WTC11 (cell line): ENCODE measurements around the gene TMEM82. TPM values are rescaled to one million over a fixed set of nuclear protein-coding genes. Genes with fewer than 3 reads are reported as not detected.

Source experiments
- ATAC-seq: fragments of 200-7000 bp; cut with Tn5 transposase; 2 replicates; pipeline ENCODE4 v1.10.0; 2021; ENCODE audit warnings: mild to moderate bottlenecking, moderate library complexity
- CTCF ChIA-PET: fragments of 300-600 bp; sonication (Branson Sonifier 250); formaldehyde crosslinking; loops from one replicate; lab custom pipeline; 2021; ENCODE audit warnings: antibody characterized with exemption; lab: Charles Lee
- POLR2A ChIA-PET: fragments of 350-600 bp; sonication (Branson Sonifier 250); formaldehyde crosslinking; loops from one replicate; lab custom pipeline; 2021; ENCODE audit warnings: antibody characterized with exemption; lab: Charles Lee
- DNase-seq: peaks from one replicate; pipeline ENCODE4 v3.0.0; 2021; ENCODE audit warnings: low spot score
- H3K27ac Mint-ChIP-seq: 2 replicates; pipeline ENCODE4 v1.8.0; 2021; ENCODE audit warnings: mixed read lengths
- H3K27me3 Mint-ChIP-seq: 2 replicates; pipeline ENCODE4 v1.8.0; 2021; ENCODE audit warnings: low read depth, mild to moderate bottlenecking, moderate library complexity, mixed read lengths
- H3K36me3 Mint-ChIP-seq: 2 replicates; pipeline ENCODE4 v1.8.0; 2021; ENCODE audit warnings: mixed read lengths
- H3K4me1 Mint-ChIP-seq: 2 replicates; pipeline ENCODE4 v1.8.0; 2022; ENCODE audit warnings: mixed read lengths
- H3K4me3 Mint-ChIP-seq: 2 replicates; pipeline ENCODE4 v1.8.0; 2021; ENCODE audit warnings: mild to moderate bottlenecking, moderate library complexity, mixed read lengths
- H3K9me3 Mint-ChIP-seq: 2 replicates; pipeline ENCODE4 v1.8.0; 2021; ENCODE audit warnings: mixed read lengths
- AFF4 ChIP-seq: sonication (generic); formaldehyde crosslinking; IDR thresholded peaks from 2 replicates; pipeline ENCODE4 v1.8.1; 2023; ENCODE audit warnings: mild to moderate bottlenecking, missing genetic modification reagents, borderline replicate concordance
- HMGXB4 ChIP-seq: sonication (generic); formaldehyde crosslinking; IDR thresholded peaks from 2 replicates; pipeline ENCODE4 v1.8.1; 2023; ENCODE audit warnings: mild to moderate bottlenecking, moderate library complexity, missing genetic modification reagents
- KAT7 ChIP-seq: sonication (generic); formaldehyde crosslinking; IDR thresholded peaks from 2 replicates; pipeline ENCODE4 v1.8.1; 2023; ENCODE audit warnings: missing genetic modification reagents, mild to moderate bottlenecking, borderline replicate concordance
- MXD4 ChIP-seq: fragments of 250-450 bp; sonication (Bioruptor Pico); IDR thresholded peaks from 2 replicates; pipeline ENCODE4 v1.8.0; 2021; ENCODE audit warnings: mild to moderate bottlenecking, moderate library complexity, borderline replicate concordance
- NR1H2 ChIP-seq: sonication (generic); formaldehyde crosslinking; IDR thresholded peaks from 2 replicates; pipeline ENCODE4 v1.9.0; 2021; ENCODE audit warnings: mild to moderate bottlenecking, moderate library complexity, missing genetic modification reagents
- TCF7 ChIP-seq: sonication (generic); formaldehyde crosslinking; IDR thresholded peaks from 2 replicates; pipeline ENCODE4 v1.8.0; 2022; ENCODE audit warnings: mild to moderate bottlenecking, low read depth, missing genetic modification reagents, moderate library complexity
- ZNF532 ChIP-seq: fragments of 250-450 bp; sonication (Bioruptor Pico); IDR thresholded peaks from 2 replicates; pipeline ENCODE4 v1.9.0; 2021; ENCODE audit warnings: mild to moderate bottlenecking, borderline replicate concordance
- total RNA-seq: library from RNA; stranded (reverse); gene quantifications from 3 replicates; pipeline ENCODE4 v1.2.3, GENCODE V29; 2021
- TF ChIP-seq, protein P1 (sequence below): fragments of 250-450 bp; sonication (Bioruptor Pico); conservative IDR thresholded peaks from 2 replicates; pipeline ENCODE4 v1.9.0; 2021; ENCODE audit warnings: mild to moderate bottlenecking

Gene TMEM82
- total RNA-seq, 1 experiment from 2014 or later = 0.48 TPM

DNA sequence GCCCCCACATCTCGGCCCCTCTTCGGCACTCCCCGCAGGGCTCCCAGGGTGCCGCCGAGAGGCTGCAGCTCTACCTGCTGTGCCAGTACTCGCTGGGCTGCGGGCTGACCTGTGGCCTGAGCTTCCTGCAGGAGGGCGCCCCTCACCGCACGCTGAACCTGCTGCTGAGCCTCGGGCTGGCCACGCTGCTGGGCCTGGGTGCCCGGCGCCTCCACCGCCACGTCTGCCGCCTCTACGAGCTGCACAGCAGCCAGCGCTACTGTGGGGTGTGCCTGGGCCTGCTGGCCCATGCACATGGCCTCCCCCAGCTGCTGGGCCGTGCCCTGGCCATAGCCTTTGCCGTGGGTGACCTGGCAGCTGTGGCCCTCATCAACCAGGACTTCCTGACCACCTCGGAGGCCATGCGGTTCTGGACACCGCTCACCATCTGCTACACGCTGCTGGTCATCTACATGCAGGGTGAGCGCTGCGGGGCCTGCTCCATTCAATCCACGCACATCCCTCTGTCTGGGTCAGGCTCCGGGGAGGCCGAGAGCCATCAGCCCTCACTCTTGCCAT is 1.9 kb downstream of the TMEM82 start (continued):
- TF ChIP-seq AFF4 (CRISPR knock-in tag) = no peak
- TF ChIP-seq ZNF532 = no peak
- TF ChIP-seq, protein P1, sequence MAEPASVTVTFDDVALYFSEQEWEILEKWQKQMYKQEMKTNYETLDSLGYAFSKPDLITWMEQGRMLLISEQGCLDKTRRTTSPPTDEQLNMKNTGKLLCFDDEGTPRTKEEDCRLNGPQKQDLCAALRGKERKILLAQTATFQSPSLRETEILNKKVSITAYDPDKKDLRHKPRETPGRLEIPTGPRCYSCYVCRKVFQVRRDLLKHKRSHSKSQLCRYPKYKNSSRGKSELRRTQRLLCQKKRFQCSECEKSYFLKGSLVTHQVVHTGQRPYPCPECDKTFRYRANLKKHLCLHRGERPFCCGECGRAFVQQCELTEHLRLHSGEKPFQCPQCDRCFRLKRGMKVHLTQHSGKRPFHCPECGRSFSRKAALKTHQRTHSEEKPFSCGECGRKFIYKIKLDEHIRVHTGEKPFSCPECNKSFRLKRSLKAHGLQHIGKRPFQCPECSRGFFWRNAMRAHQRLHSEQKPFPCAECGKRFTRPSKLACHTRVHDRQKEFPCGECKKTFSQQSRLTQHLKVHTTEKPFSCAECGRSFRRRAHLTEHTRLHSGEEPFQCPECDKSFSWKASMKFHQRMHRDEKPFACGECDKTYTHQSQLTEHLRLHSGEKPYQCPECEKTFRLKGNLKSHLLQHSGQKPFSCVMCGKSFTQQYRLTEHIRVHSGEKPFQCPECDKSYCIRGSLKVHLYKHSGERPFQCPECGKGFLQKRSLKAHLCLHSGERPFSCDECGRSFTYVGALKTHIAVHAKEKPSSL (CRISPR knock-in tag) = no peak

GRCh38 chr1:15747378-15747777 is 5.1 kb downstream of the TMEM82 start:
- ATAC-seq (no peak), DNase-seq (no peak)
- H3K4me1 Mint-ChIP-seq = peaks cover 3% of the 10 kb centered on the region; the same call in 1 of the 2 replicates
- ChIA-PET POLR2A (no interaction called here), CTCF (interaction anchor here (1.4 kb wide), 1 partner anchor 10 kb away, joined by 3 read pairs; no protein-coding TSS in a partner anchor)
- H3K36me3 Mint-ChIP-seq = no peaks in the 10 kb centered on the region
- no peaks in the 10 kb centered on the region; the same call in 1 of the 2 replicates for H3K27me3 Mint-ChIP-seq
- H3K4me3 Mint-ChIP-seq = no peak overlapping the region
- no peaks in the 10 kb centered on the region for H3K9me3 Mint-ChIP-seq
- no peak for TF ChIP-seq AFF4 (CRISPR knock-in tag)
- TF ChIP-seq MXD4 (CRISPR knock-in tag) = no peak
- TF ChIP-seq HMGXB4 = no peak
- no peak for TF ChIP-seq NR1H2
- no peak for TF ChIP-seq TCF7 (CRISPR knock-in tag)
- no peak for TF ChIP-seq KAT7
- H3K27ac Mint-ChIP-seq = no peak overlapping the region
